Panc1 (cell line): Measurements from ENCODE around the gene TTLL11. TPM values are rescaled to one million over a fixed set of nuclear protein-coding genes. Genes with fewer than 3 reads are reported as not detected.

ENCODE experiments used
- ATAC-seq: fragments of 200-7000 bp; cut with Tn5 transposase; 2 replicates; pipeline ENCODE4 v1.9.1; 2020; ENCODE audit warnings: mild to moderate bottlenecking, moderate library complexity
- BruUV-seq: library from RNA; stranded (reverse); fragments of 400-500 nt; replicated peaks from 2 replicates; lab custom pipeline; 2021; lab: Mats Ljungman, UMichigan
- CTCF ChIA-PET: fragments of 300-600 bp; sonication (Branson Sonifier 250); formaldehyde crosslinking; loops from one replicate; lab custom pipeline; 2022; ENCODE audit warnings: antibody characterized with exemption; lab: Charles Lee
- POLR2A ChIA-PET: fragments of 300-600 bp; sonication (Branson Sonifier 250); formaldehyde crosslinking; loops from one replicate; lab custom pipeline; 2022; ENCODE audit warnings: antibody characterized with exemption; lab: Charles Lee
- DNase-seq: peaks from one replicate; pipeline ENCODE4 v3.0.0-alpha.2; 2010; ENCODE audit warnings: low read depth, low spot score
- H3K27ac ChIP-seq: 2 replicates; pipeline ENCODE4 v1.5.1; 2011; ENCODE audit warnings: mild to moderate bottlenecking, low read length, inconsistent platforms
- H3K27me3 ChIP-seq: fragments of 200-500 bp; sonication (Bioruptor generic); 2 replicates; pipeline ENCODE4 v1.6.0; 2014; ENCODE audit warnings: low read length, inconsistent platforms; ENCODE audit not compliant: control insufficient read depth, insufficient read depth
- H3K36me3 ChIP-seq: fragments of 200-500 bp; sonication (Bioruptor generic); 2 replicates; pipeline ENCODE4 v1.5.1; 2014; ENCODE audit warnings: inconsistent platforms, mild to moderate bottlenecking, low read length, moderate library complexity; ENCODE audit not compliant: control insufficient read depth, insufficient read depth
- H3K4me1 ChIP-seq: 2 replicates; pipeline ENCODE4 v1.5.1; 2011; ENCODE audit warnings: inconsistent platforms, mild to moderate bottlenecking, low read length, moderate library complexity; ENCODE audit not compliant: control insufficient read depth, insufficient read depth
- H3K4me3 ChIP-seq, 2 experiments: 2 replicates each; pipeline ENCODE4 v1.5.1; 2011 to 2012; ENCODE audit warnings: low read depth in 2 of 2, low read length in 2 of 2, mild to moderate bottlenecking in 2 of 2, inconsistent platforms in 1 of 2, moderate library complexity in 1 of 2
- H3K9me3 ChIP-seq: fragments of 200-500 bp; sonication (Bioruptor generic); 2 replicates; pipeline ENCODE4 v1.5.1; 2014; ENCODE audit warnings: low read depth, mild to moderate bottlenecking, inconsistent platforms, low read length, moderate library complexity; ENCODE audit not compliant: control insufficient read depth, insufficient read depth
- POLR2AphosphoS5 ChIP-seq: IDR thresholded peaks from 2 replicates; pipeline ENCODE4 v1.6.1; 2012; ENCODE audit warnings: mild to moderate bottlenecking, low read depth, low read length, moderate library complexity
- SIN3A ChIP-seq: IDR thresholded peaks from 2 replicates; pipeline ENCODE4 v1.6.1; 2012; ENCODE audit warnings: low read depth, mild to moderate bottlenecking, low read length, moderate library complexity, borderline replicate concordance; ENCODE audit not compliant: insufficient read depth
- TCF7L2 ChIP-seq: IDR thresholded peaks from 2 replicates; pipeline ENCODE4 v1.6.1; 2011; ENCODE audit warnings: mild to moderate bottlenecking, low read depth, low read length, inconsistent platforms
- in situ Hi-C: cut with HindIII; loops from 2 replicates; pipeline ENCODE4 v1.10.0; 2016; ENCODE audit warnings: low sequenced_read_pairs, low pct_unique_long_range_greater_than_20kb
- intact Hi-C: fragments of 100-400 bp; cut with micrococcal nuclease; formaldehyde crosslinking; loops from one replicate; pipeline ENCODE4 v1.10.0; 2022; ENCODE audit not compliant: unreplicated experiment
- total RNA-seq: library from RNA; stranded (reverse); gene quantifications from one replicate; pipeline ENCODE4 v1.2.1, GENCODE V29; 2021; ENCODE audit not compliant: unreplicated experiment
- TF ChIP-seq, protein P1 (sequence below): fragments of 450-650 bp; IDR thresholded peaks from 2 replicates; pipeline ENCODE4 v1.5.1; 2017; ENCODE audit warnings: mild to moderate bottlenecking
- TF ChIP-seq, protein P2 (sequence below), 2 experiments: IDR thresholded peaks; 2 replicates each; pipeline ENCODE4 v1.6.1; 2011 to 2012; ENCODE audit warnings: low read depth in 2 of 2, control low read depth in 1 of 2, low read length in 1 of 2, mild to moderate bottlenecking in 1 of 2, moderate library complexity in 1 of 2; ENCODE audit not compliant: insufficient read depth in 1 of 2

Gene TTLL11
- total RNA-seq, 1 experiment from 2014 or later = 1.1 TPM

DNA sequence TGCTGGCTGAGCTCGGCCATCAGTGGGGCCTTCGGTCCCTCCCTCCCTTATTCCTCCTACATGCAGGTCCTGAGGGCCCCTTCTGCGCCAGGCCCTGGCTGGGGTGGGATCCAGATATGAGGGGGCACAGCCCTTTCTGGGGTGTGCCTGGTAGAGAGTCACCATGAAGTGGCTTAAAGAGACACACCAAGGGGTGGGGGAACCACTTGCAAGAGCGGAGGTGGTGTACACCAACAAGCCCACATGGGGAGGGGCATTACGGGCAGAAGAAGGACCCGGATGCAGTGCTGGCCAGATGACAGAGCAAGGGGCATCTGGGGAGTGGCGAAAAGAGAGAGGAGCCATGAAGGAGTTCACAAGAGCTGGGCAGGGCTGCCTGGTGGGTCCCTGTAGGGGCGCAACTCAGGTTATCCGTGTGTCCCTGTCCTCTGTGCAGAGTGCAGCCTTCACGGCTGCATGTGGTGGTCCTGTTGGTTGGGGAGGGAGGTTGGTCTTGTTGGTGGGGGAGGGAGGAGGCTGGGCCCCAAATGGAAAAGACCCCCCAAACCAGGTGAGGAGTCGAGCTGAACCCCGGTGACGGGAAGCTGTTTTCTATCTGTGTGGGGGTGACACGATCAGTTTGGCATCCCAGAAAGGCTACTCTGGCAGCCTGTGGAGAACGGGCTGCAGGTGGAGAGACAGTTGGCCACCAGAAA, 283.6 kb downstream of the TTLL11 start:
- no peak overlapping the region for H3K4me3 ChIP-seq
- TF ChIP-seq TCF7L2 (no peak), SIN3A (no peak), POLR2AphosphoS5 (no peak)
- TF ChIP-seq, protein P1, sequence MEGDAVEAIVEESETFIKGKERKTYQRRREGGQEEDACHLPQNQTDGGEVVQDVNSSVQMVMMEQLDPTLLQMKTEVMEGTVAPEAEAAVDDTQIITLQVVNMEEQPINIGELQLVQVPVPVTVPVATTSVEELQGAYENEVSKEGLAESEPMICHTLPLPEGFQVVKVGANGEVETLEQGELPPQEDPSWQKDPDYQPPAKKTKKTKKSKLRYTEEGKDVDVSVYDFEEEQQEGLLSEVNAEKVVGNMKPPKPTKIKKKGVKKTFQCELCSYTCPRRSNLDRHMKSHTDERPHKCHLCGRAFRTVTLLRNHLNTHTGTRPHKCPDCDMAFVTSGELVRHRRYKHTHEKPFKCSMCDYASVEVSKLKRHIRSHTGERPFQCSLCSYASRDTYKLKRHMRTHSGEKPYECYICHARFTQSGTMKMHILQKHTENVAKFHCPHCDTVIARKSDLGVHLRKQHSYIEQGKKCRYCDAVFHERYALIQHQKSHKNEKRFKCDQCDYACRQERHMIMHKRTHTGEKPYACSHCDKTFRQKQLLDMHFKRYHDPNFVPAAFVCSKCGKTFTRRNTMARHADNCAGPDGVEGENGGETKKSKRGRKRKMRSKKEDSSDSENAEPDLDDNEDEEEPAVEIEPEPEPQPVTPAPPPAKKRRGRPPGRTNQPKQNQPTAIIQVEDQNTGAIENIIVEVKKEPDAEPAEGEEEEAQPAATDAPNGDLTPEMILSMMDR = no peak
- TF ChIP-seq, protein P2, sequence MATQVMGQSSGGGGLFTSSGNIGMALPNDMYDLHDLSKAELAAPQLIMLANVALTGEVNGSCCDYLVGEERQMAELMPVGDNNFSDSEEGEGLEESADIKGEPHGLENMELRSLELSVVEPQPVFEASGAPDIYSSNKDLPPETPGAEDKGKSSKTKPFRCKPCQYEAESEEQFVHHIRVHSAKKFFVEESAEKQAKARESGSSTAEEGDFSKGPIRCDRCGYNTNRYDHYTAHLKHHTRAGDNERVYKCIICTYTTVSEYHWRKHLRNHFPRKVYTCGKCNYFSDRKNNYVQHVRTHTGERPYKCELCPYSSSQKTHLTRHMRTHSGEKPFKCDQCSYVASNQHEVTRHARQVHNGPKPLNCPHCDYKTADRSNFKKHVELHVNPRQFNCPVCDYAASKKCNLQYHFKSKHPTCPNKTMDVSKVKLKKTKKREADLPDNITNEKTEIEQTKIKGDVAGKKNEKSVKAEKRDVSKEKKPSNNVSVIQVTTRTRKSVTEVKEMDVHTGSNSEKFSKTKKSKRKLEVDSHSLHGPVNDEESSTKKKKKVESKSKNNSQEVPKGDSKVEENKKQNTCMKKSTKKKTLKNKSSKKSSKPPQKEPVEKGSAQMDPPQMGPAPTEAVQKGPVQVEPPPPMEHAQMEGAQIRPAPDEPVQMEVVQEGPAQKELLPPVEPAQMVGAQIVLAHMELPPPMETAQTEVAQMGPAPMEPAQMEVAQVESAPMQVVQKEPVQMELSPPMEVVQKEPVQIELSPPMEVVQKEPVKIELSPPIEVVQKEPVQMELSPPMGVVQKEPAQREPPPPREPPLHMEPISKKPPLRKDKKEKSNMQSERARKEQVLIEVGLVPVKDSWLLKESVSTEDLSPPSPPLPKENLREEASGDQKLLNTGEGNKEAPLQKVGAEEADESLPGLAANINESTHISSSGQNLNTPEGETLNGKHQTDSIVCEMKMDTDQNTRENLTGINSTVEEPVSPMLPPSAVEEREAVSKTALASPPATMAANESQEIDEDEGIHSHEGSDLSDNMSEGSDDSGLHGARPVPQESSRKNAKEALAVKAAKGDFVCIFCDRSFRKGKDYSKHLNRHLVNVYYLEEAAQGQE (IDR thresholded peaks at IDR 0.05; ENCODE audit: insufficient read depth in 1 of 2, low read depth in 2 of 2, low read length in 1 of 2) = no peak
- ATAC-seq = no peak
- BruUV-seq = no TSS peak
- in situ Hi-C loops = no loop called here
- H3K9me3 ChIP-seq = no peaks in the 10 kb centered on the region
- no peak overlapping the region for H3K27ac ChIP-seq
- no peaks in the 10 kb centered on the region for H3K27me3 ChIP-seq
- no peaks in the 10 kb centered on the region for H3K4me1 ChIP-seq
- POLR2A ChIA-PET = no interaction called here
- no peak for DNase-seq
- CTCF ChIA-PET = no interaction called here
- intact Hi-C loops = no loop called here
- no peaks in the 10 kb centered on the region for H3K36me3 ChIP-seq

DNA sequence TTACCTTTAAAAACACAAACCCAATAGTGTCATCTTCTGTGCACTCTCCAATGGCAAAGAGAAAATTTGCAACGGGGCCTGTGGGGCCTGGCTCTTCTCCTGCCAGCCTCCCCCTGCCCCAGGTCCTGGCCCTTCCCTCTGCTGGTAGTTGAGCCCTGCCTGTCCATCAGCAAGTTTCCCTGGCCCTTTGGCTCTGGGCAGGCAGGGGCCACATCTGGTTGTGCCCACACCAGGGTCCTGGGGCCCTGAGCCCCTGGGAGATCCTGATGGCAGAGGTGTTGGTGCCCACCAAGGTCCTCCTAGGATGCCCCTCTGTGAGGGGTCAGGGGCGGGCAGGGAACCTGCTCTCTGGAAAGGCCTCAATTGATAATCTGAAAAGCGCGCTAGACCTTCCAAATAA, 284.3 kb downstream of the TTLL11 start:
- ATAC-seq = no peak
- Histone ChIP-seq H3K27me3 (no peaks in the 10 kb centered on the region), H3K27ac (no peak overlapping the region), H3K36me3 (no peaks in the 10 kb centered on the region), H3K4me1 (no peaks in the 10 kb centered on the region), H3K4me3 (no peak overlapping the region), H3K9me3 (no peaks in the 10 kb centered on the region)
- POLR2A ChIA-PET = no interaction called here
- TF ChIP-seq, protein P2 (IDR thresholded peaks at IDR 0.05; ENCODE audit: insufficient read depth in 1 of 2, low read depth in 2 of 2, low read length in 1 of 2) = no peak
- TF ChIP-seq SIN3A (no peak), TCF7L2 (no peak), POLR2AphosphoS5 (no peak)
- TF ChIP-seq, protein P1 = no peak
- in situ Hi-C loops = no loop called here
- CTCF ChIA-PET = no interaction called here
- DNase-seq = no peak
- BruUV-seq = no TSS peak
- intact Hi-C loops = no loop called here
